Fibroblast of skin of scalp (primary cell): Measurements from ENCODE around the gene SNN.

ENCODE experiments used
- DNase-seq: peaks from one replicate; pipeline ENCODE4 v3.0.0-alpha.2; 2013

The SNN gene

DNA sequence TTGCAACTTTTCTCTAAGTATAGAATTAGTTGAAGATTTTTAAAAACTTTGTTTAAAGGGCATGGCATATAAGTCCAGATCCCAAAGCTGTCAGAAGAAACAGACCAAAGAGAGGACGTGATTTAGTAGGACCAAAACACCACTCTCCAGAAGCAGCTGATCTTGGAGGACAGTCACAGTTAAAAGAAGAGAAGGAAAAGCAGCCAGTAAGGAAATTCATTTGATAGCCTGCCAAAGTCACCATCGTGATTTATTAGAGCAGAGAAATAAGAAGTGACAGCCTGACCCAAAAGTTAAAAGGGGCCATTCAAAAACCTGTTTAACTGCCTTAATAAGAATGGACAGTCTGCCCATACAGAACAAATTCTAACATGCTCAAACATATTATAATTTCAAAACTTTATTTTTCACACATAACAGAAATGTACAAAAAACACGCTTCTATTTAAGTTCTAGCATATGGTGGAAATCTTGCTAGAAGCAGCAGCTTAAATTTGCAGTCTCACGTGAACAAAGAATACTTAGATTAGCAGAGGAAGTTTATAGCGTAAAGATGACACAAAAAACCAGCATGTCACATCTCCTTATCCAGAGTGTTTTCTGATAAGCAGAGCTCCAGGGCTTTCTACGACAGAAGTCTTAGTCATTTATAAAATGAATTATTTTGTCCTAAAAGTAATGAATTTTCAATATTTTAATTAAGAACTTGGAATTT, 37.2 kb downstream of the SNN start:
- no peak for DNase-seq

GRCh38 chr16:11706180-11706742, 38.0 kb downstream of the SNN start:
- no peak for DNase-seq

DNA sequence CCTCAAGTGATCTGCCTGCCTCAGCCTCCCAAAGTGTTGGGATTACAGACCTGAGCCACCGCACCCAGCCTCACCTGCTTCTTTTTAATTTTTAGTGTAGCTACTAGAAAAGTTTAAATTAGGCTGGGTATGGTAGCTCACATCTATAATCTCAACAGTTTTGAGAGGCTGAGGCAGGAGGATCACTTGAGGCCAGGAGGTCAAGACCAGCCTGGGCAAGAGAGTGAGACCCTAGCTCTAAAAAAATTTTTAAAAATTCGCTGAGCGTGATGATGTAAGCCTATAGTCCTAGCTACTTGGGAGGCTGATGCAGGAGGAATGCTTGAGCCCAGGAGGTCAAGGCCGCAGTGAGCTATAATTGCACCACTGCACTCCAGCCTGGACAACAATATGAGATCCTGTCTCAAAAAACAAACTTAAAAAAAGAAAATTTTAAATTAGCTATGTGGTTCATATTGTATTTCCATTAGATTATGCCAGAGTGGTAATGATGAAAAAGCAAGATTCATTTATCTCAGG, 39.5 kb downstream of the SNN start:
- DNase-seq: no peak

DNA sequence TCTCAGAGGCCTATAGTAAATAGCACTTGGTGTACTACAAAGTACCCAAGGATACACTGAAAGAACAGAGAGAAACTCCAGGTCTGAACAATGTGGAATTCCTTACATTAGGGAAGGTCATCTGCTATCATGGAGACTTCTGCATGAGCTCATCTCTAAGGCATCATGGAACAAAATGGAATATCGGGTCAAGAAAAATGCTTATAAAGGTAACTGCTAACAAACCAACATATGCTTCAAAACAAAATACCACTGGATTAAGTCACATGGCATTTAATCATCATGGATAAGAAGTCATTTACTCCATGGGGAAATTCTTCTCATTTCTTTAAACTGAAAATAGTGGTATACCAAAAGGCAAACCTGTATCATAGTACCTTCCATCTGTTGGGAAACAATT, 40.2 kb downstream of the SNN start:
- peak; percentile 13 for DNase-seq

GRCh38 chr16:11711662-11712061, 43.4 kb downstream of the SNN start:
- DNase-seq: no peak

GRCh38 chr16:11712122-11712521, 43.9 kb downstream of the SNN start:
- no peak for DNase-seq

DNA sequence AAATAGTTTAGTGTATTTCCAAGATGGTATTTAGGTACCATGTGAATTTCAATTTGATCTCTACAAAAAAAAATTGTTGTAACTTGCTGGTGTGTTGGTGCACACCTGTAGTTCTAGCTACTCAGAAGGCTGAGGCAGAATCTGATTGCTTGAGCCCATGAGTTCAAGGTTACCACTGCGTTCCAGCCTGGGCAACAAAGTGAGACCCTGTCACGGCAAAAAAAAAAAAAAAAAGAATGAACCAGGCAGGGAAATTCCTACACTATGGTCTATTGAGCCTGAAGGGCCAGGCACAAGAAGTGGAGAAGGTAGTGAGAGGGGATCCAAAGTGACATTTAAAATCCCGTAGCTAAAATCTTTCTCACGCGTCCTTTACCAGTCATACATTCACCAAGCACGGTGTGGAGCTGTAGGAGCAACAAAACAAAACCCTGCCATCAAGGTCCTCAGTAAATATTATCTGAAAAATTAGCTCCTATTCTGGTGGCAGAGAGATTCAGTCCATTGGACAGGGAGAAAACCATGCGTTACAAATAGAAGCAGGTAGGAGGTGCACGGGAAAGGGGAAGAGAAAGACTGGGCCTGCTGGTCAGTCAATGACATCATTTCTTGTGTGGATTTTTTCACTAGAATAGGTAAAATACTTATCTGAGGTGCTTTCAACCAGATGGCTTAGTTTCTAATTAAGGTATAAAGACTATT, 47.1 kb downstream of the SNN start:
- no peak for DNase-seq

DNA sequence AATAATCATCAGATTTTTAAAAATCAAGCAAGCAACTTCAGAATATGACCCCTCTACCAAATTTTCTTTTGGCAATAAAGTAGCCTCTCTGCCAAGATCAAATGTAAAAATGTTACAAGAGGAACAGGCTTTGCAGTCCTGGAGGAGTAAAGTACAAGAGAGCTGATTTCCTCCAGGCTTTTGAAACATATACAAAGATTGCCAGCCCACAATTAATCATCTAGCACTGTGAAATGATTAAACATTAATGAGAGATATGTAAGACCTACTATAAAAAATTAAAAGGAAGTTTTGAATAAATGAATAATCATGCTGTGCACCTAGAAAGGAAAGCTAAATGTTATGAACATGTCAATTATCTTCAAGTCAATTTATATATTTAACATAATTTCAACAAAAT, 48.1 kb downstream of the SNN start:
- no peak for DNase-seq

DNA sequence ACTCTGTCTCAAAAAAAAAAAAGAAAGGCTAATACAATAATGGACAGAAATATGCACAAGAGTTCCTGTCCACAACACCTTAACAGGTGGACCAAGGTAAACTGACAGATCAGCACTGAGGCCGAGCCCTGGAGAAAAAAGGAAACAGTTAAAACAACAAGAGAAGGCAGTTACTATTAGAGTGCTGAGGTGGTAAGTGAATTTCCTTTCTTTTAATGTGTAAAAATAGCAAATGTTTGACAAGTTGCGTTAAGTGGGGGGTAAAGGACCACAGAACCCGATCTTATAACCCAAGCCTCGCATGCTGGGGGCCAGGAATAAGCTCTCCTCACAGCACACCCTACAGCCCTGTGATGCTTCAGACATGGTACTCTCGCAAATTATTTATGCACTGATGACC, 49.6 kb downstream of the SNN start:
- no peak for DNase-seq

DNA sequence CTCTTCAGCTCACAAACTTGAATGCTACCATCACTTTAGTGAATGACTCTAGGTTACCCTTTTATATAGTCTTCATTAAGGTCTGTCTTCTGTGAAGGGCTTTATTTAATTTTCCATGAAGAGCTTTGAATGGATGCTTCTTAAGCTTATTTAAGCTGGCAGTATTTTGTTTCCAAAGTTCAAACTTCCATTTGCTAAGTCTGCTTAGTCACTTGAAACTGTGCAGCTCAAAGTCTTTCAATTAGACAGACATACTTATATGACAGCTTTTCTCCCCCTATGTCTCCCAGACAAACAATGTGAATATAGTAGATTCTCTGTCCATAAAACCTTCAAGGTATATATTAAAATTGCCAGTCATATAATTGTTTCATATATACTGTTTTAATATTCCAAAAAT, 50.9 kb downstream of the SNN start:
- DNase-seq: no peak

GRCh38 chr16:11719762-11720161, 51.5 kb downstream of the SNN start:
- no peak for DNase-seq

DNA sequence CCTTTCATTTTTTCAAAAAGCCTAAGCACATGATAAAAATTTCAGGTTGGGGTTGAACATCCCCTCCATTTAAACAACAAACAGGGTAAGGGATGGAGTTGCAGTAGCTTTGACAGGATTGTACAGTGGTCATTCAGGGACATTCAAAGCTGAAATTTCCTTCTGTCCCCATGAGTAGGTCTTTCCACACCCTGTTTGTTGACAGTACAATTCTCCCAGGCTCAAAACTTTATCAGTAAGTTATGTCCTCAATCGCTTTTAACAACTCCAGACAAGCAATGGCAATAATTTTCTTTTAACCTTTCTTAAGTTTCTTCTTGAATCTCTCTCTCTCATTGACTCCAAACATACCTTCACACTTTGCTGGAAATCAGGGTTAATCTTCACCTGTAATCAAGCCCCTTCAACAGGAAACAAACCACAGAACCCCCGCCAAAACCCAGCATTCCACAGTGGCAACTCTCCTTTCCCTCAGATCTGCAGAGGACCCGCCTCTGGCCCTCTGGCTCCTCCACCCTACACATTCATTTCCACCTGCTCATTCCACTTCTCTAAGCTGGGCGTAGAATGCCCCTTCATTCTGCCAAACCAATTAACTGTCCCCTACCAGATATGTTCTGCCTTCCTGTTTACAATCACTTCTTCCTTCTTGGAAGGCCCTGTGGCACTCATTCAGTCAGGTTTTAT, 53.7 kb downstream of the SNN start:
- no peak for DNase-seq

DNA sequence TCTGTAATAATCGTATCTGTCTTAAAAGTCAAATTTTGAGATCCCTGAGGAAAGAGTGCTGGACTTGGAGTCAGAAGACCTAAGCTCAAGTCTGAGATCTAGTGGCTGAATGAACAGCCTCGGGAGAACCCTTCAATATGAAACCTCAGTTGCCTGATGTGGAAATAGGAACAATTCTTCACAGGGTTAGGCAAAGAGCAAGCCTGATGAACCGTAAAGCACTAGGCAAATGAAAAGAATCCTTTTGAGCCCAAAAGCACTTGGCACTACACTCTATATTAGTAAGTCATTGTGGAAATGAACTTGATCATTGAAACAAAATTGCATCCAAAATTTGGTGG, 54.2 kb downstream of the SNN start:
- DNase-seq: no peak

- no peak for DNase-seq
These were observed 57.2 kb downstream of the SNN start for GRCh38 chr16:11725457-11725856.

- no peak for DNase-seq
These were observed 57.8 kb downstream of the SNN start for GRCh38 chr16:11726008-11726407.

DNA sequence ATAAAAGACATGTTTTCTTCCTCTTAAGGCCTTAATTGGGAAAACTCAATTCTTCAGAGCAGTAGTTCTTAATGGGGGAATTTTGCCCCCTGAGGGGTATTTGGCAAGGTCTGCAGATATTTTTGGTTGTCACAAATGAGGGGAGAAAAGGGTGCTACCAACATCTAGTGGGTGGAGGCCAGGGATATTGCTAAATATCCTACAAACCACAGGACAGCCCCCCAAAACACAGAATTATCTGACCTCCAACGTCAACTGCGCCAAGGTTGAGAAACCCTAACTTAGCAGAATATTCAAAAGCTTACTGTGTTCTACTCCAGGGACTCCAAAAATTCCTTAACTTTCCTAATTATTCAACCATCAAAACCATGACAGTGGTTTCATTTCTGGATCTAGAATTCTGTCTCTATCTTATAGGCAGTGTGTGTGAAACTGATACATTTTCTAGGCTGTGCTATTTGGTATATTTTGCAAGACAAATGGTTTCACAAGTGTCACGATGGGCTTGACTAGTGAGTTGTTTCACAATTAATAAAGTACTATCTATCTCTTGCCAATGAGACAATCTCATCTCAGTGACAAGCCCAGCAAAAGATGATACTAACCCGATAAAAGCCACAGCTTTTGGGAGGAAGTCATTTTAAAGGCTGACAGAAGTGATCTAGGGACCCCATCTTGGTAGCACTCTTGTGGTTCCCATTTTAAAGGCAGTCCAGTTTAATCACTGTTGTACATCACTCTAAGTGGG, 59.7 kb downstream of the SNN start:
- no peak for DNase-seq
